Measurements from ENCODE around the gene CYP4F2. TPM values are rescaled to one million over a fixed set of nuclear protein-coding genes. Genes with fewer than 3 reads are reported as not detected.
"Not testable (repeated sequence)": the region's sequence is repeated elsewhere in the genome, so short reads cannot be mapped to it uniquely, and the experiment has no call there.

The CYP4F2 gene
- total and polyA plus RNA-seq, 4 donors, result 7.7 to 186 (median 85.2) TPM

GRCh38 chr19:15846923-15847322, 51.0 kb downstream of the CYP4F2 start:
- DNase-seq (ENCODE audit: low spot score), result no peak
- Histone ChIP-seq H3K27ac (ENCODE audit: low read depth in 1 of 2, low read length in 2 of 2) (no peak overlapping the region), H3K9ac (ENCODE audit: low read depth in 1 of 2, low read length in 2 of 2) (no peak overlapping the region), H3K4me1 (ENCODE audit: control insufficient read depth in 4 of 4, insufficient read depth in 4 of 4, low read length in 3 of 4) (no peaks in the 10 kb centered on the region), H3K27me3 (ENCODE audit: control insufficient read depth in 4 of 4, insufficient read depth in 4 of 4, low read length in 3 of 4) (no peaks in the 10 kb centered on the region), H3K4me3 (ENCODE audit: low read depth in 1 of 3, low read length in 3 of 3) (no peak overlapping the region), H3K36me3 (ENCODE audit: control insufficient read depth in 4 of 4, insufficient read depth in 3 of 4, low read depth in 1 of 4, low read length in 3 of 4) (no peaks in the 10 kb centered on the region), H3K9me3 (ENCODE audit: control insufficient read depth in 4 of 4, low read length in 3 of 4) (no peaks in the 10 kb centered on the region)
- TF ChIP-seq, protein P1, sequence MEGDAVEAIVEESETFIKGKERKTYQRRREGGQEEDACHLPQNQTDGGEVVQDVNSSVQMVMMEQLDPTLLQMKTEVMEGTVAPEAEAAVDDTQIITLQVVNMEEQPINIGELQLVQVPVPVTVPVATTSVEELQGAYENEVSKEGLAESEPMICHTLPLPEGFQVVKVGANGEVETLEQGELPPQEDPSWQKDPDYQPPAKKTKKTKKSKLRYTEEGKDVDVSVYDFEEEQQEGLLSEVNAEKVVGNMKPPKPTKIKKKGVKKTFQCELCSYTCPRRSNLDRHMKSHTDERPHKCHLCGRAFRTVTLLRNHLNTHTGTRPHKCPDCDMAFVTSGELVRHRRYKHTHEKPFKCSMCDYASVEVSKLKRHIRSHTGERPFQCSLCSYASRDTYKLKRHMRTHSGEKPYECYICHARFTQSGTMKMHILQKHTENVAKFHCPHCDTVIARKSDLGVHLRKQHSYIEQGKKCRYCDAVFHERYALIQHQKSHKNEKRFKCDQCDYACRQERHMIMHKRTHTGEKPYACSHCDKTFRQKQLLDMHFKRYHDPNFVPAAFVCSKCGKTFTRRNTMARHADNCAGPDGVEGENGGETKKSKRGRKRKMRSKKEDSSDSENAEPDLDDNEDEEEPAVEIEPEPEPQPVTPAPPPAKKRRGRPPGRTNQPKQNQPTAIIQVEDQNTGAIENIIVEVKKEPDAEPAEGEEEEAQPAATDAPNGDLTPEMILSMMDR (IDR thresholded peaks at IDR 0.05; ENCODE audit: low read depth, low read length, missing input control), result no peak
- TF ChIP-seq ATF3 (IDR thresholded peaks at IDR 0.05), result no peak
- TF ChIP-seq SP1 (IDR thresholded peaks at IDR 0.05), result no peak
- TF ChIP-seq HNF4A (conservative IDR thresholded peaks at IDR 0.05), result no peak
- TF ChIP-seq RAD21 (IDR thresholded peaks at IDR 0.05), result no peak
- TF ChIP-seq REST (IDR thresholded peaks at IDR 0.05), result no peak
- TF ChIP-seq HNF4G (IDR thresholded peaks at IDR 0.05), result no peak
- no peak for TF ChIP-seq JUND (IDR thresholded peaks at IDR 0.05)
- TF ChIP-seq NR2F2 (IDR thresholded peaks at IDR 0.05), result no peak
- TF ChIP-seq MAX (IDR thresholded peaks at IDR 0.05), result no peak
- no peak for TF ChIP-seq YY1 (IDR thresholded peaks at IDR 0.05)
- TF ChIP-seq GABPA (IDR thresholded peaks at IDR 0.05 in 1 of 2, conservative IDR thresholded peaks at IDR 0.05 in 1 of 2), result no peak
- no peak for TF ChIP-seq FOXA2 (IDR thresholded peaks at IDR 0.05)
- TF ChIP-seq RXRA (IDR thresholded peaks at IDR 0.05), result no peak
- TF ChIP-seq EGR1 (IDR thresholded peaks at IDR 0.05; ENCODE audit: low read depth in 2 of 2), result no peak
- no peak for TF ChIP-seq TAF1 (conservative IDR thresholded peaks at IDR 0.05)
- no peak for TF ChIP-seq FOXA1 (IDR thresholded peaks at IDR 0.05)
- 79% methylated on average over 6 of the region's 6 CpGs for whole genome bisulfite sequencing

- not testable (repeated sequence) for DNase-seq (ENCODE audit: low spot score); H3K4me3 ChIP-seq (ENCODE audit: low read depth in 1 of 3, low read length in 3 of 3); H3K9me3 ChIP-seq (ENCODE audit: control insufficient read depth in 4 of 4, low read length in 3 of 4); H3K36me3 ChIP-seq (ENCODE audit: control insufficient read depth in 4 of 4, insufficient read depth in 3 of 4, low read depth in 1 of 4, low read length in 3 of 4); H3K27ac ChIP-seq (ENCODE audit: low read depth in 1 of 2, low read length in 2 of 2); H3K9ac ChIP-seq (ENCODE audit: low read depth in 1 of 2, low read length in 2 of 2); H3K27me3 ChIP-seq (ENCODE audit: control insufficient read depth in 4 of 4, insufficient read depth in 4 of 4, low read length in 3 of 4); H3K4me1 ChIP-seq (ENCODE audit: control insufficient read depth in 4 of 4, insufficient read depth in 4 of 4, low read length in 3 of 4)
- WGBS, result 50% methylated on average over 8 of the region's 8 CpGs
These were observed 54.0 kb downstream of the CYP4F2 start for GRCh38 chr19:15843894-15844222.

Data from liver (tissue), 9 donors.